Lower lobe of right lung (tissue), 2 donors: ENCODE data around the gene VRK3. TPM values are rescaled to one million over a fixed set of nuclear protein-coding genes. Genes with fewer than 3 reads are reported as not detected.

Source experiments
- ATAC-seq, 2 donors: fragments of 200-7000 bp; cut with Tn5 transposase; one replicate each; pipeline ENCODE4 v1.9.1; 2020 to 2022; ENCODE audit warnings: mild to moderate bottlenecking in 2 of 2, moderate library complexity in 2 of 2
- DNase-seq: peaks from one replicate; pipeline ENCODE4 v3.0.0-alpha.2; 2020
- H3K27ac ChIP-seq: fragments of 200-600 bp; one replicate; pipeline ENCODE4 v1.8.0; 2022
- H3K27me3 ChIP-seq: fragments of 200-600 bp; one replicate; pipeline ENCODE4 v1.8.0; 2022; ENCODE audit warnings: low read depth
- H3K36me3 ChIP-seq: fragments of 200-600 bp; one replicate; pipeline ENCODE4 v1.8.0; 2022; ENCODE audit warnings: mild to moderate bottlenecking
- H3K4me1 ChIP-seq: fragments of 200-600 bp; one replicate; pipeline ENCODE4 v1.8.0; 2022
- H3K4me3 ChIP-seq: fragments of 200-600 bp; one replicate; pipeline ENCODE4 v1.8.0; 2022; ENCODE audit warnings: mild to moderate bottlenecking
- H3K9me3 ChIP-seq: fragments of 200-600 bp; one replicate; pipeline ENCODE4 v1.8.0; 2022
- intact Hi-C: fragments of 100-400 bp; cut with DNase I; formaldehyde crosslinking; loops from one replicate; pipeline ENCODE4 v1.11.0; 2022
- total RNA-seq: library from RNA; stranded (reverse); fragmentation: NEBNext Ultra II Directional; extraction: Animal tissue kit (Norgen Biotek cat#: 25700); gene quantifications from one replicate; pipeline ENCODE4 v1.2.1, GENCODE V29; 2021
- TF ChIP-seq, protein P1 (sequence below): fragments of 200-600 bp; IDR thresholded peaks from one replicate; pipeline ENCODE4 v1.8.0; 2022; ENCODE audit warnings: antibody characterized with exemption, mild to moderate bottlenecking
- donor health status: DM: no; HTN: yes; CAD: no; lungs with severe emphysema.

VRK3 gene
- total RNA-seq, 1 donor from 2014 or later = 47.1 TPM

GRCh38 chr19:50030225-50030624, 5.1 kb upstream of the VRK3 start:
- Histone ChIP-seq H3K27ac (no peak overlapping the region), H3K27me3 (no peaks in the 10 kb centered on the region), H3K9me3 (no peaks in the 10 kb centered on the region), H3K4me3 (no peak overlapping the region), H3K36me3 (peaks cover 47% of the 10 kb centered on the region), H3K4me1 (peaks cover 12% of the 10 kb centered on the region)
- no peak for DNase-seq
- intact Hi-C loops = no loop called here
- TF ChIP-seq, protein P1, sequence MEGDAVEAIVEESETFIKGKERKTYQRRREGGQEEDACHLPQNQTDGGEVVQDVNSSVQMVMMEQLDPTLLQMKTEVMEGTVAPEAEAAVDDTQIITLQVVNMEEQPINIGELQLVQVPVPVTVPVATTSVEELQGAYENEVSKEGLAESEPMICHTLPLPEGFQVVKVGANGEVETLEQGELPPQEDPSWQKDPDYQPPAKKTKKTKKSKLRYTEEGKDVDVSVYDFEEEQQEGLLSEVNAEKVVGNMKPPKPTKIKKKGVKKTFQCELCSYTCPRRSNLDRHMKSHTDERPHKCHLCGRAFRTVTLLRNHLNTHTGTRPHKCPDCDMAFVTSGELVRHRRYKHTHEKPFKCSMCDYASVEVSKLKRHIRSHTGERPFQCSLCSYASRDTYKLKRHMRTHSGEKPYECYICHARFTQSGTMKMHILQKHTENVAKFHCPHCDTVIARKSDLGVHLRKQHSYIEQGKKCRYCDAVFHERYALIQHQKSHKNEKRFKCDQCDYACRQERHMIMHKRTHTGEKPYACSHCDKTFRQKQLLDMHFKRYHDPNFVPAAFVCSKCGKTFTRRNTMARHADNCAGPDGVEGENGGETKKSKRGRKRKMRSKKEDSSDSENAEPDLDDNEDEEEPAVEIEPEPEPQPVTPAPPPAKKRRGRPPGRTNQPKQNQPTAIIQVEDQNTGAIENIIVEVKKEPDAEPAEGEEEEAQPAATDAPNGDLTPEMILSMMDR = no peak
- ATAC-seq = no peak

DNA sequence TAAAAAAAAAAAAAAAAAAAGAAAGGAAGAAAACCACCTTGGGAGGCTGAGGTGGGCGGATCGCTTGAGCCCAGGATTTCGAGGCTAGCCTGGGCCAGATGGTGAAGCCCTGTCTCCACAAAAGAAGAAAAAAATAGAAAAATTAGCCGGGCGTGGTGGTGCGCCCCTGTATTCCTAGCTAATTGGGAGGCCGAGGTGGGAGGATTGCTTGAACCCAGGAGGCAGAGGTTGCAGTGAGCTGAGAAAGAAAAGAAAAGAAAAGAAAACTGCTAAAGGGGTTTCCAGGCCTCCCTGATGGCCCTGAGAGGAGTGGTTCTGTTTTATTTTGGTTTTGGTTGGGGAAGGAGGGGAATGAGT, 1.4 kb upstream of the VRK3 start:
- Histone ChIP-seq H3K4me3 (peak overlapping the region; percentile 86), H3K27me3 (no peaks in the 10 kb centered on the region), H3K36me3 (peaks cover 11% of the 10 kb centered on the region), H3K9me3 (no peaks in the 10 kb centered on the region), H3K27ac (no peak overlapping the region), H3K4me1 (peaks cover 30% of the 10 kb centered on the region)
- intact Hi-C loops = no loop called here
- ATAC-seq (no peak), DNase-seq (no peak)
- TF ChIP-seq, protein P1 = no peak

GRCh38 chr19:50025794-50026549, 800 bp upstream of the VRK3 start, which contains the start of gene ZNF473:
Gene ZNF473, plus strand, starts transcription at chr19:50026005. Its CDS starts 5,078 bp downstream, at chr19:50031083.
- peak within 1 kb of the TSS; percentile 86 for H3K4me3 ChIP-seq
- peaks cover 6% of the 10 kb centered on the region for H3K36me3 ChIP-seq
- H3K9me3 ChIP-seq = no peaks in the 10 kb centered on the region
- ATAC-seq = peak; percentile 93 to 95
- peak; percentile 97 for DNase-seq
- intact Hi-C loops = no loop called here
- TF ChIP-seq, protein P1 = no peak
- H3K27me3 ChIP-seq = no peaks in the 10 kb centered on the region
- H3K4me1 ChIP-seq = peaks cover 30% of the 10 kb centered on the region
- peak within 1 kb of the TSS; percentile 94 for H3K27ac ChIP-seq

GRCh38 chr19:50024719-50025021, 502 bp downstream of the VRK3 start:
- TF ChIP-seq, protein P1 = no peak
- H3K4me3 ChIP-seq = peak overlapping the region; percentile 86
- DNase-seq (no peak), ATAC-seq (no peak)
- H3K4me1 ChIP-seq = peaks cover 30% of the 10 kb centered on the region
- H3K9me3 ChIP-seq = no peaks in the 10 kb centered on the region
- intact Hi-C loops = no loop called here
- H3K36me3 ChIP-seq = peaks cover 11% of the 10 kb centered on the region
- peak overlapping the region; percentile 94 for H3K27ac ChIP-seq
- no peaks in the 10 kb centered on the region for H3K27me3 ChIP-seq

DNA sequence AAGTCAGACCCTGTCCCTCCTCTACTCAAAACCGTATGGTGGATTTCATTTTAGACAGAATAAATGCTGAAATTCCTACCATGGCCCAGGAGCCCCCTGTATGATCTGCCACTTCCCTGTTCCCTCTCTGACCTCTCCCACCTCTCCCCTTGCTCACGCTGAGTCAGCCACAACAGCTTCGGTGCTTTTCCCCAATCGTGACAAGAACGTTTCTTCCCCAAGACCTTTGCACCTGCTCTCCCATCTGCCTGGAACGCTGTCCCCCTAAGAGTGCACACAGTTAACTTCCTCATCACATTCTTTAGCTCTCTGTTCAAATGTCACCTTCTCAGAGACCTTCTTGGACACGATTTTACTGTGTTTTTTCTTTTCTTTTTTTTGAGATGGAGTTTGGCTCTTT, 2.3 kb downstream of the VRK3 start:
- no peak for ATAC-seq
- Histone ChIP-seq H3K4me3 (no peak overlapping the region), H3K36me3 (peaks cover 29% of the 10 kb centered on the region), H3K27me3 (no peaks in the 10 kb centered on the region), H3K4me1 (peaks cover 30% of the 10 kb centered on the region), H3K9me3 (no peaks in the 10 kb centered on the region), H3K27ac (no peak overlapping the region)
- DNase-seq = no peak
- intact Hi-C loops = no loop called here
- TF ChIP-seq, protein P1 = no peak
